Naive thymus-derived CD4-positive, alpha-beta T cell (primary cell): ENCODE measurements around the gene KRTAP12-2. TPM values are rescaled to one million over a fixed set of nuclear protein-coding genes. Genes with fewer than 3 reads are reported as not detected.

Experiments
- ATAC-seq: fragments of 150-1000 bp; cut with Tn5 transposase; 2 replicates; pipeline ENCODE4 v1.10.0; 2021; ENCODE audit warnings: mild to moderate bottlenecking, moderate library complexity
- CTCF ChIA-PET: fragments of 350-600 bp; sonication (Branson Sonifier 250); formaldehyde crosslinking; loops from one replicate; lab custom pipeline; 2021; ENCODE audit warnings: antibody characterized with exemption; lab: Charles Lee
- POLR2A ChIA-PET: fragments of 350-600 bp; sonication (Branson Sonifier 250); formaldehyde crosslinking; loops from one replicate; lab custom pipeline; 2021; ENCODE audit warnings: antibody characterized with exemption, inconsistent platforms; lab: Charles Lee
- DNase-seq, 9 donors: peaks; one replicate each; pipeline versions ENCODE4 v3.0.0 to v3.0.0-alpha.2; 2020 to 2022; ENCODE audit warnings: mixed read lengths in 1 of 9
- H3K27ac ChIP-seq: one replicate; pipeline ENCODE4 v1.7.0; 2013; ENCODE audit warnings: mild to moderate bottlenecking, low read depth, low read length, moderate library complexity
- H3K27me3 ChIP-seq, 2 donors: one replicate each; pipeline ENCODE4 v1.7.0; 2013; ENCODE audit warnings: low read length in 2 of 2, mild to moderate bottlenecking in 2 of 2, moderate library complexity in 2 of 2; ENCODE audit not compliant: control insufficient read depth in 2 of 2, insufficient read depth in 2 of 2
- H3K36me3 ChIP-seq, 3 experiments: 1 replicate in 2 of 3; 2 replicates in 1 of 3; pipeline ENCODE4 v1.7.0; 2013; ENCODE audit warnings: low read length in 3 of 3, mild to moderate bottlenecking in 3 of 3, moderate library complexity in 1 of 3; ENCODE audit not compliant: insufficient read depth in 3 of 3, control insufficient read depth in 2 of 3
- H3K4me1 ChIP-seq, 2 donors: one replicate each; pipeline ENCODE4 v1.7.0; 2013; ENCODE audit warnings: low read length in 2 of 2, mild to moderate bottlenecking in 2 of 2, moderate library complexity in 1 of 2; ENCODE audit not compliant: control insufficient read depth in 2 of 2, insufficient read depth in 2 of 2
- H3K4me3 ChIP-seq: 2 replicates; pipeline ENCODE4 v1.7.0; 2013; ENCODE audit warnings: mild to moderate bottlenecking, low read length
- H3K9me3 ChIP-seq, 3 experiments: 1 replicate in 2 of 3; 2 replicates in 1 of 3; pipeline ENCODE4 v1.7.0; 2013; ENCODE audit warnings: low read length in 3 of 3; ENCODE audit not compliant: control insufficient read depth in 2 of 3
- H3K27ac Mint-ChIP-seq, 9 donors: one replicate each; pipeline ENCODE4 v1.8.0; 2020 to 2022; ENCODE audit warnings: mixed read lengths in 9 of 9, mild to moderate bottlenecking in 8 of 9, moderate library complexity in 5 of 9, inconsistent platforms in 2 of 9
- H3K27me3 Mint-ChIP-seq, 5 donors: one replicate each; pipeline ENCODE4 v1.8.0; 2021 to 2022; ENCODE audit warnings: mixed read lengths in 5 of 5, mild to moderate bottlenecking in 1 of 5
- H3K36me3 Mint-ChIP-seq, 5 donors: one replicate each; pipeline ENCODE4 v1.8.0; 2020 to 2022; ENCODE audit warnings: mixed read lengths in 5 of 5, mild to moderate bottlenecking in 3 of 5, inconsistent platforms in 1 of 5
- H3K4me1 Mint-ChIP-seq, 7 donors: one replicate each; pipeline ENCODE4 v1.8.0; 2020 to 2022; ENCODE audit warnings: mixed read lengths in 7 of 7, mild to moderate bottlenecking in 3 of 7, inconsistent platforms in 1 of 7
- H3K4me3 Mint-ChIP-seq, 10 donors: one replicate each; pipeline ENCODE4 v1.8.0; 2020 to 2022; ENCODE audit warnings: mild to moderate bottlenecking in 10 of 10, mixed read lengths in 10 of 10, moderate library complexity in 6 of 10, inconsistent platforms in 2 of 10
- H3K9me3 Mint-ChIP-seq, 11 donors: one replicate each; pipeline ENCODE4 v1.8.0; 2020 to 2022; ENCODE audit warnings: mixed read lengths in 11 of 11, mild to moderate bottlenecking in 4 of 11, inconsistent platforms in 1 of 11, moderate library complexity in 1 of 11
- intact Hi-C, 2 donors: fragments of 100-400 bp; cut with micrococcal nuclease; formaldehyde crosslinking; loops; one replicate each; pipeline ENCODE4 v1.15.1; 2023
- polyA plus RNA-seq, 2 donors: library from polyadenylated mRNA; unstranded; fragments of 300-500 nt; fragmentation: Illumina TruSeq; gene quantifications; one replicate each; pipeline ENCODE4 v1.2.3, GENCODE V29; 2021
- total RNA-seq, 6 experiments: library from RNA in 5 of 6; stranded (reverse) in 5 of 6; gene quantifications; 1 replicate in 5 of 6; 2 replicates in 1 of 6; pipeline ENCODE4 v1.2.3 and lab custom pipeline; 2021 to 2026

KRTAP12-2 gene
- total and polyA plus RNA-seq, 7 experiments from 2014 or later, result not detected

DNA sequence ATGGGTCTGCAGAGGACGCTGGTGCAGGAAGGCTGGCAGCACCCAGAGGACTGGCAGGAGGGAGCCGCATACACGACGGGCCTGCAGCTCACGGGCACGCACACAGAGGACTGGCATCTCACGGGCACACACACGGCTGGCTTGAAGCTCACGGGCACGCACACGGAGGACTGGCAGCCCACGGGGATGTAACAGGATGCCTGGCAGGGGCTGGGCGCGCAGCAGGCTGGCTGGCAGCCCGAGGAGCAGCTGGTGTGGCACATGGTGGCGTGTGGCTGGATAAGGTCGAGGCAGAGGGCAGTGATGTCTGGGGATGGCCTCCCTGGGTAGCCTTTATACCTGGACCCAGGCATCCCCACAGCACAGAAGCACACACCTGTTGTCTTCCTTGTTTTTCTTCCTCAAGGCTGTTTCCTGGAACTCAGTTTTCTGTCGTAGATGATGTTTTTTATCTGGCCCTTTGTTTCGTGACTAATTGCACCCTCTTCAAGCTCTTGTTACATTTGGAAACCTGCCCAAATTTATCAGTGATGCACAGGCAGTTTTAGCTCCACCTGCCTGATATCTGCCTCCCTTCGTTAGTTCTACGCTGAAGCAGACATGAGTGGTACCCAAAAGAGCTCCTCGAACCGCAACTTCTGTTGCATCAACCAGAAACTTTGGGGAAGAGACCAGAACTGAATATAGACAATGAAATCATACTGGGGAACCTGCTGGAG is 15.3 kb upstream of the KRTAP12-2 start, which contains the start of gene KRTAP12-1:
Gene KRTAP12-1, minus strand, starts transcription at position 303 of the 719 bp plus-strand sequence. Its CDS starts 40 bp downstream, at position 263.
- peaks cover 4 to 38% (median 8%) of the 10 kb centered on the region in 5 donors for H3K27me3 Mint-ChIP-seq
- peaks cover 0 to 6% (median 0%) of the 10 kb centered on the region in 11 donors for H3K9me3 Mint-ChIP-seq
- DNase-seq, result no peak
- H3K4me3 ChIP-seq, result no peak within 1 kb of the TSS
- no peaks in the 10 kb centered on the region for H3K36me3 ChIP-seq
- peaks cover 0 to 10% (median 4%) of the 10 kb centered on the region in 7 donors for H3K4me1 Mint-ChIP-seq
- CTCF ChIA-PET, result no interaction called here
- ATAC-seq, result no peak
- POLR2A ChIA-PET, result interaction anchor here (1.2 kb wide), 1 partner anchor 20 kb away, joined by 3 read pairs; no protein-coding TSS in a partner anchor
- H3K27ac Mint-ChIP-seq, result peak within 1 kb of the TSS in 2 of 9 donors; percentile 10 to 51
- no peaks in the 10 kb centered on the region for H3K27me3 ChIP-seq
- H3K36me3 Mint-ChIP-seq, result no peaks in the 10 kb centered on the region
- intact Hi-C loops, result no loop called here
- no peaks in the 10 kb centered on the region for H3K9me3 ChIP-seq
- H3K27ac ChIP-seq, result no peak within 1 kb of the TSS
- no peak within 1 kb of the TSS for H3K4me3 Mint-ChIP-seq
- H3K4me1 ChIP-seq, result no peaks in the 10 kb centered on the region

DNA sequence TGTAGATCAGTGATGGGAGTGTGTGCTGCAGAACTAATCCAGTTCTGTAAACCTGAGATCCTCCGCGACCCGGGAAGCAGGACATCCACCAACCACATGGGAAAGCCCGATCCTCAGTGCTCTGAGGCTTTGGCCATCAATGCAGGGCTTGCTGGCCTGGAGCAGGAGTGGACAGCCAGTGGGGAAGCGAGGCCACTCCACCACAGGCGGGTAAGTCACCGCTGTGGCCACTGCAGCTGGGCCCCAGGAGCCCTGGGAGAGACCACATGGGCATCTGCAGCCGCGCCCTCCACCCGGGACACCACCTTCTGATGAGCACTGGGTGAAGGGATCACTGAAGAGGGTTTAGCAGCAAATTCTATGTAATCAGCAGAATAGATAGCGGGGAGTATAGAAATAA is 14.4 kb upstream of the KRTAP12-2 start:
- Histone ChIP-seq H3K4me3 (no peak overlapping the region), H3K27ac (no peak overlapping the region), H3K9me3 (no peaks in the 10 kb centered on the region), H3K27me3 (no peaks in the 10 kb centered on the region), H3K4me1 (no peaks in the 10 kb centered on the region), H3K36me3 (no peaks in the 10 kb centered on the region)
- peaks cover 0 to 6% (median 0%) of the 10 kb centered on the region in 7 donors for H3K4me1 Mint-ChIP-seq
- intact Hi-C loops, result no loop called here
- ChIA-PET CTCF (no interaction called here), POLR2A (no interaction called here)
- ATAC-seq (no peak), DNase-seq (no peak)
- peak overlapping the region in 2 of 9 donors; percentile 10 to 51 for H3K27ac Mint-ChIP-seq
- peaks cover 4 to 39% (median 5%) of the 10 kb centered on the region in 5 donors for H3K27me3 Mint-ChIP-seq
- H3K4me3 Mint-ChIP-seq, result no peak overlapping the region
- peaks cover 0 to 5% (median 0%) of the 10 kb centered on the region in 5 donors for H3K36me3 Mint-ChIP-seq
- H3K9me3 Mint-ChIP-seq, result peaks cover 0 to 10% (median 0%) of the 10 kb centered on the region in 11 donors

GRCh38 chr21:44677881-44678280 is 11.2 kb upstream of the KRTAP12-2 start:
- no peak for ATAC-seq
- CTCF ChIA-PET, result no interaction called here
- H3K9me3 Mint-ChIP-seq, result peaks cover under 1 to 43% (median 16%) of the 10 kb centered on the region in 11 donors
- Histone ChIP-seq H3K27ac (no peak overlapping the region), H3K27me3 (no peaks in the 10 kb centered on the region), H3K4me1 (no peaks in the 10 kb centered on the region), H3K9me3 (peaks cover 0 to under 1% (median 0%) of the 10 kb centered on the region in 3 experiments), H3K36me3 (no peaks in the 10 kb centered on the region), H3K4me3 (no peak overlapping the region)
- H3K27me3 Mint-ChIP-seq, result peaks cover 0 to 47% (median 0%) of the 10 kb centered on the region in 5 donors
- no peak for DNase-seq
- H3K4me1 Mint-ChIP-seq, result peaks cover 0 to 3% (median 0%) of the 10 kb centered on the region in 7 donors
- intact Hi-C loops, result loop anchor here in 1 of 2 donors (5.0 kb wide), 1 partner anchor 386 kb away; no protein-coding TSS in a partner anchor
- H3K27ac Mint-ChIP-seq, result no peak overlapping the region
- no peak overlapping the region for H3K4me3 Mint-ChIP-seq
- H3K36me3 Mint-ChIP-seq, result peaks cover 0 to 21% (median 9%) of the 10 kb centered on the region in 5 donors
- POLR2A ChIA-PET, result no interaction called here

- Mint-ChIP-seq H3K27me3 (peaks cover 0 to 37% (median 3%) of the 10 kb centered on the region in 5 donors), H3K9me3 (peaks cover 9 to 72% (median 41%) of the 10 kb centered on the region in 11 donors), H3K36me3 (peaks cover 0 to 33% (median 20%) of the 10 kb centered on the region in 5 donors), H3K4me3 (no peak overlapping the region), H3K4me1 (peaks cover 0 to 5% (median 0%) of the 10 kb centered on the region in 7 donors), H3K27ac (no peak overlapping the region)
- intact Hi-C loops, result loop anchor here in 1 of 2 donors (5.0 kb wide), 1 partner anchor 40 kb away; no protein-coding TSS in a partner anchor
- ChIA-PET CTCF (no interaction called here), POLR2A (no interaction called here)
- H3K36me3 ChIP-seq, result no peaks in the 10 kb centered on the region
- no peaks in the 10 kb centered on the region for H3K4me1 ChIP-seq
- peaks cover 0 to 21% (median 0%) of the 10 kb centered on the region in 3 experiments for H3K9me3 ChIP-seq
- no peak overlapping the region for H3K27ac ChIP-seq
- H3K27me3 ChIP-seq, result no peaks in the 10 kb centered on the region
- no peak overlapping the region for H3K4me3 ChIP-seq
- DNase-seq, result no peak
- no peak for ATAC-seq
These were observed 5.2 kb upstream of the KRTAP12-2 start for GRCh38 chr21:44671911-44672310.

GRCh38 chr21:44670642-44671432 is 4.1 kb upstream of the KRTAP12-2 start:
- POLR2A ChIA-PET, result no interaction called here
- H3K27ac Mint-ChIP-seq, result no peak overlapping the region

DNA sequence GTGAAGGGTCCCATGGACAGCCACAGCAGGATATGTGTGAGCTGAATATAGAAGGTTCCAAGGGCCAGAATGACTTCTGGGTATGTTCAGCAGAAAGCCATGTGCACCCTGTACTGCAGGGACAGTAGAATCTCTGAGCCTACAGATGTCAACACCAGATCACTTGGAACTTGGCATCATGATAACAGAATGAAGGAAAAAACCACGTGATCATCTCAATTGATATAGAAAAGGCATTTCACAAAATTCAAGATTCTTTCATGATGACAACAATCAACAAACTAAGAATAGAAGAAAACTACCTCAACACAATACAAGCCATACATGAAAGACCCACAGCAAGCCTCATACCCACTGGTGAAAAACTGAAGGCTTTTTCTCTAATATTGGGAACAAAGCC is 885 bp upstream of the KRTAP12-2 start:
- no peaks in the 10 kb centered on the region for H3K4me1 ChIP-seq
- H3K27ac Mint-ChIP-seq, result no peak overlapping the region
- intact Hi-C loops, result no loop called here
- no peaks in the 10 kb centered on the region for H3K27me3 ChIP-seq
- peaks cover 8 to 53% (median 26%) of the 10 kb centered on the region in 11 donors for H3K9me3 Mint-ChIP-seq
- peaks cover 0 to 7% (median 0%) of the 10 kb centered on the region in 7 donors for H3K4me1 Mint-ChIP-seq
- H3K27ac ChIP-seq, result no peak overlapping the region
- peaks cover 0 to 41% (median 3%) of the 10 kb centered on the region in 5 donors for H3K27me3 Mint-ChIP-seq
- peaks cover 0 to 16% (median 8%) of the 10 kb centered on the region in 5 donors for H3K36me3 Mint-ChIP-seq
- ATAC-seq, result no peak
- H3K36me3 ChIP-seq, result no peaks in the 10 kb centered on the region
- H3K9me3 ChIP-seq, result peaks cover 0 to 18% (median under 1%) of the 10 kb centered on the region in 3 experiments
- ChIA-PET CTCF (no interaction called here), POLR2A (interaction anchor here (2.6 kb wide), 1 partner anchor 13 kb away, joined by 6 read pairs; the partner anchor contains the start of gene KRTAP12-4)
- no peak overlapping the region for H3K4me3 ChIP-seq
- no peak overlapping the region for H3K4me3 Mint-ChIP-seq
- DNase-seq, result no peak

More at GRCh38 chr21:44670642-44671432, 4.1 kb upstream of the KRTAP12-2 start:
- peaks cover 0 to 21% (median 0%) of the 10 kb centered on the region in 3 experiments for H3K9me3 ChIP-seq
- Mint-ChIP-seq H3K36me3 (peaks cover 0 to 27% (median 20%) of the 10 kb centered on the region in 5 donors), H3K27me3 (peaks cover 0 to 35% (median 3%) of the 10 kb centered on the region in 5 donors), H3K4me3 (no peak overlapping the region), H3K4me1 (peaks cover 0 to 6% (median 0%) of the 10 kb centered on the region in 7 donors), H3K9me3 (peaks cover 9 to 65% (median 41%) of the 10 kb centered on the region in 11 donors)
- H3K4me1 ChIP-seq, result no peaks in the 10 kb centered on the region
- H3K27ac ChIP-seq, result no peak overlapping the region
- no peaks in the 10 kb centered on the region for H3K36me3 ChIP-seq
- ATAC-seq (no peak), DNase-seq (no peak)
- H3K27me3 ChIP-seq, result no peaks in the 10 kb centered on the region
- CTCF ChIA-PET, result no interaction called here
- intact Hi-C loops, result loop anchor here in 1 of 2 donors (5.0 kb wide), 1 partner anchor 39 kb away; no protein-coding TSS in a partner anchor
- H3K4me3 ChIP-seq, result no peak overlapping the region
